B cell (primary cell): ENCODE data around the gene PCDH1.

Experiments used
- EZH2 ChIP-seq: IDR thresholded peaks from 2 replicates; pipeline ENCODE4 v1.6.1; 2012; ENCODE audit warnings: borderline replicate concordance, low read depth, mild to moderate bottlenecking, moderate library complexity, low read length; ENCODE audit not compliant: insufficient read depth, poor library complexity, severe bottlenecking
- TF ChIP-seq, protein P1 (sequence below): fragments of 200-600 bp; IDR thresholded peaks from one replicate; pipeline ENCODE4 v1.8.0; 2022; ENCODE audit warnings: antibody characterized with exemption, mild to moderate bottlenecking

DNA sequence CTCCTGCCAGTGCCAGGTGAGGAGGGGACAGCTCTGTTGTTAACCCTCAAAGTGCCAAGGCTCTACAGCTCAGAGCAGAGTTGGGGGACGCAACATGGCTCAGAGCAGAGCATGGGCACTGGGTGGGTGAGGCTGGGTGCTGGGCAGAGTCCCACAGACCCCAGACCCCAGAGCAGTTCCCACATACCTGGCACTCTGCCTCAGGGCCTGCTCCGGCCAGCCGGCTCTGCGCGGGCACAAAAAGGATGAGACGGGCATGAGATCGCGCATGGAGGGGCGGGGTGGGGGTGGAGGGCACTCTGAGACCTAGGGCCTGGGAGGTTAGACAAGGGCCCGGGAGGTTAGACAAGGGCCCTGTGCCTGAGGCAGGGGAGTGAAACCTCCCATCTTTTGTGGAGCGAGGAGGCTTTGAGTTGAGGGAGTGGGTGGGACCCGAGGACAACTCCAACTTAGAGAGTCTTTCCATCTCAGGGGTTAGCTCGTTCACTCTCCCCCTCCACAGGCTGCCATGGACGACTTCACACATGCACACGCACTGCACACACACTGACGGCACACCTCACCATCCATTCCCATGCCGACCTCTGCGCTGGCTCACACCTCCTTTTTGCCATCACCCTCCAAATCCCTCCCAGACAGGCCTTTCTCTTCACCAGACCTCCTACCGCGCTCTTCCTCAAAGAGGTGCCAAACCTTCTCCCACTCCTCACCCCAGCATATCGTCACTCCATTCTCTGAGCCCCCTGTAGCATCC, 22.0 kb downstream of the PCDH1 start:
- TF ChIP-seq, protein P1, sequence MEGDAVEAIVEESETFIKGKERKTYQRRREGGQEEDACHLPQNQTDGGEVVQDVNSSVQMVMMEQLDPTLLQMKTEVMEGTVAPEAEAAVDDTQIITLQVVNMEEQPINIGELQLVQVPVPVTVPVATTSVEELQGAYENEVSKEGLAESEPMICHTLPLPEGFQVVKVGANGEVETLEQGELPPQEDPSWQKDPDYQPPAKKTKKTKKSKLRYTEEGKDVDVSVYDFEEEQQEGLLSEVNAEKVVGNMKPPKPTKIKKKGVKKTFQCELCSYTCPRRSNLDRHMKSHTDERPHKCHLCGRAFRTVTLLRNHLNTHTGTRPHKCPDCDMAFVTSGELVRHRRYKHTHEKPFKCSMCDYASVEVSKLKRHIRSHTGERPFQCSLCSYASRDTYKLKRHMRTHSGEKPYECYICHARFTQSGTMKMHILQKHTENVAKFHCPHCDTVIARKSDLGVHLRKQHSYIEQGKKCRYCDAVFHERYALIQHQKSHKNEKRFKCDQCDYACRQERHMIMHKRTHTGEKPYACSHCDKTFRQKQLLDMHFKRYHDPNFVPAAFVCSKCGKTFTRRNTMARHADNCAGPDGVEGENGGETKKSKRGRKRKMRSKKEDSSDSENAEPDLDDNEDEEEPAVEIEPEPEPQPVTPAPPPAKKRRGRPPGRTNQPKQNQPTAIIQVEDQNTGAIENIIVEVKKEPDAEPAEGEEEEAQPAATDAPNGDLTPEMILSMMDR = no peak
- TF ChIP-seq EZH2 = no peak
